GM19328 (cell line): ENCODE data around the gene ARL4A.

ENCODE experiments used
- ATAC-seq: cut with Tn5 transposase; IDR thresholded peaks from one replicate; pipeline ENCODE4 v1.9.1; 2021; ENCODE audit warnings: mild to moderate bottlenecking, moderate library complexity; ENCODE audit not compliant: unreplicated experiment

The ARL4A gene

DNA sequence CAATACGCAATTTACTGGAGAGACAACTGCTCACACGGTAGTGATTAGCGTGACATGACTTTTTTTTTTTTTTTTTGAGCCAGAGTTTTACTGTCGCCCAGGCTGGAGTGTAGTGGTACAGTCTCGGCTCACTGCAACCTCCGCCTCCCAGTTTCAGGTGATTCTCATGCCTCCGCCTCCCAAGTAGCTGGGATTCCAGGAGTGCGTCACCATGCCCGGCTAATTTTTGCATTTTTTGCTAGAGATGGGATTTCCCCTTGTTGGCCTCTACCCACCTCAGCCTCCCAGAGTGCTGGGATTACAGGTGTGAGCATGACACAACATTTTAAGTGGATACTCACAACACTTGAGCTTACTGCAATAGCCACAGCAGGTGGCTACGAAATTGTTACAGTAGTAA, 11.9 kb downstream of the ARL4A start:
- ATAC-seq = no peak

GRCh38 chr7:12701433-12701832, 14.0 kb downstream of the ARL4A start:
- ATAC-seq = no peak

- no peak for ATAC-seq
Observed at GRCh38 chr7:12703881-12704280, 16.4 kb downstream of the ARL4A start.

- ATAC-seq = no peak
Observed at GRCh38 chr7:12705878-12706277, 18.4 kb downstream of the ARL4A start.

GRCh38 chr7:12706900-12707536, 19.6 kb downstream of the ARL4A start:
- ATAC-seq = no peak

GRCh38 chr7:12708314-12708713, 20.9 kb downstream of the ARL4A start:
- ATAC-seq = no peak

- ATAC-seq = no peak
Observed at GRCh38 chr7:12709726-12710502, 22.5 kb downstream of the ARL4A start.

GRCh38 chr7:12711124-12711523, 23.7 kb downstream of the ARL4A start:
- ATAC-seq = no peak

DNA sequence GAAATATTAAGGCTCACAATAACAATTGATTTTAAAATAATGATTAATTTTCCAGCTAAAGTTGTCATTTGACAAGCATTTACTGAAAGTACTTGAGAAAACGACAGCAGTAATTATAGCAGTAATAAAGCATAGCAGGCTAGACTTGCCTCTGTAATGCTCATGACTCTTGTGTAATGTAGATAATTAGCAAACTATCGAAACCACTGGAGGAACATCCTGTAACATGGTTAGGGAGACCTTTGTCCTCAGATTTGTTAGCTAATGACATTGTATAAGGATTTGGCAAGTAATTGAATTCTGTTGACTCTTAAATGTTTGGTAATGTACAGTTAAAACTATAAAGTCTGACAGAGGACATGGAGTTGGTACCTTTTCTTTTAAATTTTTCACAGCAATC, 24.8 kb downstream of the ARL4A start:
- ATAC-seq = no peak

GRCh38 chr7:12713625-12714378, 26.4 kb downstream of the ARL4A start:
- no peak for ATAC-seq

DNA sequence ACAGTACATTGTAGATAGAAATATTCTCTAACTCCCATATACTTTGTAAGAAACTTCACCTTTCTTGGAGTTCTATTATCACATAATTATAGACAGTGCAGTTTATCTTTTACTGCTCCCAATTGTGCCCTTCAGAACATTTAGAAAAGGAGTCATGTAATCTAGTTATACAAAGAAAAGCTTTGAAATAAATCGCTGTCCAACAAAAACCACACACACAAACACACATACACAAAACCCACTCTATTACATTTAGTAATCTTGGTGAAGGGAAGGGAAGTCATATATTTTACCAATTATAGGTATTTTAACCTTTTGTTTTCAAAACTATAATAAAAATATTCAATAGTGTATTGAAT, 26.9 kb downstream of the ARL4A start:
- ATAC-seq = no peak

DNA sequence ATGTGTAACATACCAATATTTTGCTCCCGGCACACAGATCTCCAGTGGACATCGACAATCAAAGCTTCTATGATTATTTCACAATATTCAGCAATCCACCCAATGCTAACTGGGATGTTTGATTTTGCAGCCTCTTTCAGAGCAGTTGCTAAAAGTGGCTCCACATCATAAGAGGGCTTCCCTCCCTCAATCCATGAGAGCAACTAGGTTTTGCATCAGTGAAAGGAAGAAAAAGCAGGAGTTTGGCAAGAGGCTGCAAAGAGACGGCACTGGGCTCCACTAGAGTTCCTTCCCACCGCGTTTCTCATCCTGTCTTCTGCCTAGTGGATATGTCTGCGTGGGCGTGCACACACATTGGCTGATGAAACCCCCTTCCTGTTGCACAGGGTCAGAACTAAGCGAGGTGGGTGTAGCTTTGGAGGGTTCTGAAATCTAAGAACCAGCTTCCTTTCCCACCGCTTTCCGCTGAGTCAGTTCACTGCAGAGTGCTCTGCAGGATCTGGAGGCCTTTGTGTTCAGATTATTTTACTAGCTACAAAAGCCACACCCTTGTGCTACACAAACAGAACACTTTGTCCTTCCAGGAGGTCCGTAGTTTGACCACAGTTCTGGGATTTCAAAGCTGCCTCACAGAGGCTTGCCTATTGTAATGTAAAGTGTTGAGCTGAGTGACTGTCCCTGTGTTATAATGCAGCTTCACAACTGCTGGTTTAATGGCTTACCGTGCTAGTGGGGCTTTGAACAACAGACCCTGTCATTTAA, 28.1 kb downstream of the ARL4A start:
- ATAC-seq = no peak

GRCh38 chr7:12716134-12716681, 28.8 kb downstream of the ARL4A start:
- no peak for ATAC-seq

DNA sequence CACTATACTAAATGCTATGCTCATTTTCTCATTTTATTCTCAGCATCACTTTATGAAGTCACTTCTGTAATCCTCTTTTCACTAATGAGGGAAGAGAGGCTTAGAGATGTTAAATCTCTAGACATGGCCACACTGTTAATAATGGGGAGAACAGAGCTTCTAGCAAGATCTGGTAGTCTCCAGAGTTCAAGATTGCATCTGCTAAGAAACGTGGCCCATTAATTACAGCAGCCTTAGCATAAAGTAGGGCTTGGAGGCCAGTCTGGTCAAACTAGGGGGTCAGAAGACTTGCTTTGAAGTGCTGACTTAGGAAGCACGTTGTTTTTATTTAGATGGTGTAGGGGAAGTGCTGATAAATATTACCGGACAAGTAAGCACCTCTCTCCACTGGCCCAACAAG, 29.3 kb downstream of the ARL4A start:
- ATAC-seq = no peak

DNA sequence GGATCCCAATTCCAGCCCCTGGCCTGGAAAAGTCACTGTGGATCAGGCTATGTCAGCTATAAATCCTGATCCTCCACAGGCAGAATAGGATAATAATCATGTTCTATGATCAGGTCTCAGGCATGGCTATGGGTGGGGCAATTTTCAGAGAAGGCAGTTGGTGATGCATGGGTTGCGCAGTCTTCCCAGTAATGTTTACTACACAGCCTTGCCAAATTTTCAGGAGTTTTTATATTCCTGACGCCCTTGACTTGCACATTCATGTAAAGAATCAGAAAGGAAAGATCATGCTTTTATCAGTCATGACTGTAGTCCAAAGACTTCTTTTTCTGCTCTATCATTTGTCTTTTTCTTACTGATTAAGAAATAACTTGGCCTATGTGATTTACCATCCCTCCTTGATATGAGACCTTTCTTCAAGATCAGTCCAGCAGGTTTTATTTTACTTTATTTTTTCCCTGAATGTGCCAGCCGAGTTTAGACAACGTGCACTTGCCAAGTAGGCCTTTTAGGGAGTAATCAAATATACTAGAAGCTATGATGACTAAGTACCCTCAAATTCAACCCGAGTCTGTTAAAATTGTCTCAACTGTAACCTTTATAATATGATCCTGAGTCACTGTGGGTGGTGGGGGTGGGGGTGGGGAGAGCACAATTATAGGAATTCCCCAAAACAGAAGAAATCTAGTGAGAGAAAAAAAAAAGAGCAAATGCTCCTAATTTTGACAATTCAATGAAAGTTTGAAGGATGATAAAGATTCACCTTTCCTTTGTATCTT, 31.9 kb downstream of the ARL4A start:
- ATAC-seq = no peak

- no peak for ATAC-seq
Observed at GRCh38 chr7:12719981-12720865, 32.8 kb downstream of the ARL4A start.

- ATAC-seq = no peak
Observed at GRCh38 chr7:12721286-12721830, 33.9 kb downstream of the ARL4A start.

- no peak for ATAC-seq
Observed at GRCh38 chr7:12722136-12722535, 34.7 kb downstream of the ARL4A start.
